GM19023 (cell line): ENCODE results near the gene SUMO1.

Experiments used
- ATAC-seq: cut with Tn5 transposase; IDR thresholded peaks from one replicate; pipeline ENCODE4 v1.9.1; 2021; ENCODE audit warnings: mild to moderate bottlenecking, moderate library complexity; ENCODE audit not compliant: unreplicated experiment

Gene SUMO1

DNA sequence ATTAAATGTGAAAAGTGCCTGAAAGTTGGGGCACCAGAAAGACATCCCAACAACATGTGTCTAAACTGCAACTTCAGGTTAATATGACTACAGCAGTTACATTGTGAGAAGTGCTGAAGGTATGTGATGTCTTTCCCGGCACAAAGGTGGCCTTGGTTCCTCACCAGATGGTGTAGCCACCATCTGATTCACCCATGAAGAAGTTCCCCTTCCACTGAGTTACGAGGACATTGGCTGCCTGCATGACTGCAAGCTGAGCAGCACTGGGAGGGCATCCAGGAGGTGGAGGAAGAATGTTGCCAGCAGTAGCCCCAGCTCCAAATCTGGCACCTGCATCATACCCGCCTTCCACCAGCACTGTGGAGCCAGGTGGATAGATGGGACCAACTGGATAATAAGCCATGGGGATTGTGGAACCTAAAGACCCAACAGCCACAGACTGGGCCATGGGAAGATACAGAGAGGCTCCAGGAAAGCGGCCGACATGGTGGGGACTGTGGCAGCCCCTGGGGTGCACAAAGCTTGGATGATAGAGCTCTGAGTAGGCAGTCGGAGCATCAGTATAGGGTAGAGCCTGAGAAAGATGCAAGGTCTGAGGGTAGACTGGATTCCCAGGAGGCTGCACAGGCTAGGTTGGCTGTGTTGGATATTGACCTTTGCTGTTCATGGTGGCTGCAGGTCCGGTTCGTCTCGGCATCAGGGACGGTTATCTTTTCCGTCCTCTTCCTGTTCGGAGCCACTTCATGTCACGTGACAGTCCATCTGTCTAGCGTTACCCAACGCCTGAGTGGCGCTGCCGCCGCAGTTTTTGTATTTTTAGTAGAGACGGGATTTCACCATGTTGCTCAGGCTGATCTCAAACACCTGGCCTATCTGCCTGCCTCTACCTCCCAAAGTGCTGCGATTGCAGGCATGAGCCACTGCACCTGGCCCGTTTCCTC lies 36.9 kb downstream of the SUMO1 start:
- ATAC-seq = no peak

DNA sequence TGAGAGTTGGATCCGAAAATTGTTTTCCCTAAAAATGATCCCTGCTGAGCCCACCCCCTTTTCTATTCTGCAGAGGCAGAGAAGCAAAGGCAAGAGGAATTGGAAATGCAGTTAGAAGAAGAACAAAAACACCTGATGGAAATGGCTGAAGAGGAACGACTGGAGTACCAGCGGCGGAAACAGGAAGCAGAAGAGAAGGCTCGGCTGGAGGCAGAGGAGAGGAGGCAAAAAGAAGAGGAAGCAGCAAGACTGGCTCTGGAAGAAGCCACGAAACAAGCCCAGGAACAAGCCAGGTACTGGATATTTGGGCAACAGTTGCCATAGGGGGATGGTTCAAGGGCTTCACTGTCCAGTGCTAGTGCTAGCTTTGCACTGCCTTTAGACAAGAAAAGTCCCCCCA lies 41.7 kb downstream of the SUMO1 start:
- no peak for ATAC-seq

DNA sequence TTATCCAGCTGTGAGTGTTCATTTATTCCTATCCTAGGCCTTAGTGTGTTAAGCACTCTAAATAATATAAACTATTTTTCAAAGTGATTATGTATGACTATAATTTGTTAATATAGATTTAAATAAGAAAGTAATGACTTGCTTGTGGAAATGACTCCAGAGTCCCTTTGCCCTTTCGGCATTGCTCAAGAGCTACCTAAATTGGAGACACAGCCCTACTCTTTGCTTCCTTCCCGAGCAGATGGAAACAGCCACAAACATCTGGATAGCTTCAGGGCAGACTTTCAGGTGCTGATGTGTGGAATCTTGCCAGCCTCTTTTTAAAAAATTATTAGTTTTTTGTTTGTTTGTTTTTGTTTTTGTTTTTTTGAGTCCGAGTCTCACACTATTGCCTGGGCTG lies 44.0 kb downstream of the SUMO1 start:
- ATAC-seq = no peak

DNA sequence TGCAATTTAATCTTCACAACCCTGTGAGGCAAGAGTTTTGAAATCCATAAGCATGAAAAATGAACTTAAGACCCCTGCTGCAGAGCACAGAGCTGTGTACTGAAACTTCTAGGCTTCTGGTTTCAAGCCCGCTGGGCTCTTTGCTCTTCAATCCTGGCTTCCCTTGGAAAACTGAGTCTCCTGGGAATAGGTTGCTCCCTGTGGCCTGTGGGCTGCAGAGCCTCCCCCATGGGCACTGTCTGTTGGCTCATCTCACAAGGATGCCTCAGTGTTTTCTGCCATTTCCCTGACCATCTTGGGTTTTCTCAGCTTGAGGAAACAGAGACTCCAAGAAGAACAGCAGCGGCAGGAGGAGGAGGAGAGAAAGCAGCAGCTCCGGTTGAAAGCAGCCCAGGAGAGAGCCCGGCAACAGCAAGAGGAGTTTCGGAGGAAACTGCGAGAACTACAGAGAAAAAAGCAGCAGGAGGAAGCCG lies 44.5 kb downstream of the SUMO1 start:
- ATAC-seq = no peak

DNA sequence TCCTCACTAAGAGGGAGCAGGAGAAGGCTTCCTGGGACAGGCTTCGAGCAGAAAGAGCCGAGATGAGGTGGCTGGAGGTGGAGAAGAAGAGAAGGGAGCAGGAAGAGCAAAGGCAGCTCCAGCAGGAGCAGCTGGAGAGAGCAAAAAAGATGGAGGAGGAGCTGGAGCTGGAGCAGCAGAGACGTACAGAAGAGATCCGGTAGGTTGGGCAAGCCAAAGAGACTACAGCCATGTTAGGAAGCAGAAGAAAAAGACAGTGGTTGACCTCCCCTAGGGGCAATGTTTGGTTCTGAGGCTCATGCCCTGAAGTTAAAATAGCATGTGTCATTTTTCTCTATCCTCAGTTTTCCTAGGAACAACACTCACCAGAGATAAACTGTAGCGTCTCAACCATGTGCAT lies 45.1 kb downstream of the SUMO1 start:
- no peak for ATAC-seq

DNA sequence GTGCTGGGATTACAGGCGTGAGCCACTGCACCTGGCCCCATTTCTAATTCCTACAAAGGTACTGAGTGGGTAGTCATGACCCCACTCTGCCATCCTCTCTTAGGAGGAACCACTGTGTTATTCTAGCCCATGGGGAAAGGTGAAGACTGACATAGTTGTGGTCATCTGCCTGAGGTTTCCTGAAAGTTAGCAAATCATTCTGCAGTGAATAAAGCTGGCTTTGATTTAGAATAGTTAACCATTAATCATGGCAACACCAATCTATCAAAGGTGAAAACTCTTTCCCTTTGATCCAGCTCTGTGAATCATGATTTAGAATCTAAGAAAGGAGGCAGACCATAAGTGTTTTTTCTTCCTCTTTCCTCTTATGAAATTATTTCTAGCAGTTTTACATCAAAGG lies 50.8 kb downstream of the SUMO1 start:
- no peak for ATAC-seq

DNA sequence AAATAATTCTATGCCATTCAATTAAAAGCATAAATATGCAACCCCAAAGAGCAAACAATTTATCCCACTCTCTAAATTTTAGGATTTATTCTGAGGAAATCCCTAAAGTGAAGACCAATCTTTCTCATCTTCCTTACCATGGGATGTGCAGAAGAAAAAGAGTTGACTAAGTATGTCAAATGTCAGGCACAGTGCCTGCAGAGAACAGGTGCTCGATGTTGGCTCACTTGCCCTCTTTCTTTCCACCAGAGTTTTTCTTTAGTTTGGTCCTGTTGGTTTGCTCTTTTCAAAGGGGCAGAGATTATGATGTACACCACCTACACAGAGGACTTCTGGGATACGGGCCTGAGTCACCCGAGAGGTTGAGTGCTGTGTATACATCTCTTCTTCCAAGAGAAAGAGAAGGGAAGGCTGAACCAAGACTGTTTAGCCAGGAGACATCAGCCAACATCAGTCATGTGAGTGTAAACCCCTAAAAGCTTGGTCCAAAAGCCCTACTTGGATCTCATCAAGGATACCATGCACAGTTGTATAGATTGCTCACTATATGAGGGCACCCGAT lies 51.7 kb downstream of the SUMO1 start:
- no peak for ATAC-seq

DNA sequence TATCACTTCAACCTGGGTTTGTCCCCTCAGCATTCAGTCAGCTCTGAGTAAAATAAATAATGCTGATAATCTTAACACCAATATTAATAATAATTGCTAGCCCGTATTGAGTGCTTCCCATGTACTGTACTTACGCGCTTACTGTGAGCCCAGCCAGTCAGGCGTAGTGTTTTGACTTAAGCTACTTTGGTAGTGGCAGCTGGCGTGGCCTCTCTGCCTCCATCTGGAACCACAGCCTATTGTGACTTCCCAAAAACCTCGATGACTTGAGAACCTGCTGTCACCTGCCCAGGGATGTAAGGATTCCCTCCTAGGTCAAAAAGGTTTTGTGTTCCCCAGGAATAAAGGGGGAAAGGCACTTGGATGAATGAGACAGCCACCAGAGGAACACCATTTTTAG lies 53.2 kb downstream of the SUMO1 start:
- no peak for ATAC-seq

DNA sequence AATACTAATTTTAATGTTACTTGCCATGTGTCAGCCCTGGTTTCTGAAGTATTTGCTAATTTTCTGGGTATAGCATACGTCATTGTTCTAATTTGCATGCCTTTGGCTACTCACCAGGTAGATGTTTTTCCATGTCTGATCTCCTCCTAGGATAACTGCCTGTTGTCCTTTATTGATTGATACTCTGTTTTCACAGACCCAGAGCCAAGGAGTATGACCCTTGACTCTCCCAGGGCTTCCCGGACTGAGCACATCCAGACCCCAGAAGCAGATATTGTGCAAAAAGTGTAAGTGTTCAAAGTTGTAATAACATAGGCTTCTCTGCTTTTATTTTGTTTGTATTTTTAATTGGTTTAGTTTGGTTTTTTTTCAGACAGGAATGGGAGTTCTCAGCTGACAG lies 53.8 kb downstream of the SUMO1 start:
- no peak for ATAC-seq

DNA sequence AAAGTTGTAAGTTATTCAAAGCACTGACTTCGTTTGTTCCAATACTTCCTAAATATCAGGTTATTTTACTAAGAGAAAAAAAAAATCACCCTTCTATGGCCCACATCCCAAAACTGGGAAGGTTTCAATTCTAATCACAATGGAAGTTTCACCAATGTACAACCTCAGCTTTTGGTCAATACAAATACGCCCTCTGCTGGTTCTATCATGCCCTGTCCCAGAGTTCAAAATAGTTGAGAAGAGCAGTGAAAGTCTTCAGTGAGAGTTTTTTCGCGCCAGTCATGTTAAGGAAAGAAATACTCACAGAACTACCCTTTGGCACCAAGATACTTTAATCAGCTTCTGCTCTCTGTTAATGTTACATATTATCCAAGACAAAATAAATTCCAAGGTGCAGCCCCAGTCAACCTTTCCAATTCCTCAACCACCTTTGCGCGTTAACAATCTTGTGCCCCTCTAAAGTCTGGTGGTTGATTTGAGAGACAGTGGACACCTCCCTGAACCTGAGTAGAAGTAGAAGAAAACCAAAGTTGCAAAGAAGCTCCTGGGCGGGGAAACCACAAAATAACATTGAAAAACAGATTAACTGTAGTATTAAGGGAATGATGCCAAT lies 59.9 kb downstream of the SUMO1 start:
- no peak for ATAC-seq

DNA sequence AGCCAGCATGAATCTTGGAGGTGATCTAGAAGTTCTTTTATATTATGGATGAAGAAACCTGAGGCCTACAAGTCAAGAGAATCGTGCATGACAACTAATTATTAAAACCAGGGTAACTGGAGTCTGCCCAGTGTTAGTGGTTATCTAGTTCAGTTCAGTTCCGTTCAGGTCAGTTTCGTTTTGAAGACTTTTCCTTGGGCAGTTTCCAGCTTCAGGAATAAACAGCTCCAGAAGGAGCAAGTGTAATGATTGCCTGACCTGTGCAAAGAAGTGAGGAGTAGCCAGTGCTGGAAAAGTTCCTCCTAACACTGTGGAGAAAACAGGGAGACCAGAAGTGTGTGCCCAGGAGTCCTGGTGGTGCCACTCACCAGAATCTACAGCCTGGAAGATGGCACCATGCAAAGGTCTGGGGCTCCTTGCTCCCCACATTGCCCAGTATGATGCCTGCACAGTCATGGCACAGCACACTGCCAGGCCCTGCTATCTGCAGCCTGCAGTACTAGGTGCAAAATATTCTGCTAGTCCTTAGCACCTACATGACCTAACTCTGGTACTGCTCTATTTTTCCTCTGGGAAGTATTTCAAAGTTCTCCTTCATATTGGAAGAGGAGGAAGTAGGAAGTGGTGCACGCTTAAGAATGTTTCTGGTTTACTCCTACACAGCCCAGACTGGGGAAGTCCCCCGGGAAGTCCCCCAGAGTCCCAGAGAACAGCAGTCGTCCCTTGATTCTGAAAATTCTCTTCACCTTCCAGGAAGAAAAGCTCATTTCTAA lies 65.8 kb downstream of the SUMO1 start:
- peak; percentile 81 for ATAC-seq

DNA sequence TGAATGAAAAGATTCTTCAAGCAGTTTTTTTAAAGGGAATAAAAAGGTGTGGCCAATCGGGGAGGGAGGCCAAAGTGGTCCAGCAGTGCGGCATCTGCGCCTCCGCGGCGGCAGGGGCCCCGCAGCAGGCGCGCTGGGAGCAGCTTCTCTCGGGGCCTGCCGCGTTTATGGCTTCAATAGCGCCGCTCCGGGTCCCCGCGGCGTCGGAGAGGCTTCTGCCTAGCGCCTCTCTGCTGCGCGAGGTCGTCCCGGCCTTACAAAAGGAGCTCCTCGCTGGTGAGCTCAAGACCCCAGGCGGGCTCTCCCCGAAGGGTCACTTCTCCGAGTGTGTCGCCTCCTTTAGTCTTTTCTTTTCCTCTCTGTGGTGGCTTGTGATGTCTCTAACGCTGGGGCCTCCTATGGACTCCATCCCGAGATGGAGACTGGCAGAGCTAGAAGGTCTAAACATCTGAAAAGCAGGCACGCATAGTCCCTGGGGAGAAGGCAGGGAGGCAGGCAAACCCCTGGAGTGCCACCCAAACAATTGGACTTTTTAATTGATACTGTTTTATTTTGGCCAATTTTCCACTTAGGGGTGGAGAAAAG lies 67.1 kb downstream of the SUMO1 start:
- ATAC-seq = no peak

DNA sequence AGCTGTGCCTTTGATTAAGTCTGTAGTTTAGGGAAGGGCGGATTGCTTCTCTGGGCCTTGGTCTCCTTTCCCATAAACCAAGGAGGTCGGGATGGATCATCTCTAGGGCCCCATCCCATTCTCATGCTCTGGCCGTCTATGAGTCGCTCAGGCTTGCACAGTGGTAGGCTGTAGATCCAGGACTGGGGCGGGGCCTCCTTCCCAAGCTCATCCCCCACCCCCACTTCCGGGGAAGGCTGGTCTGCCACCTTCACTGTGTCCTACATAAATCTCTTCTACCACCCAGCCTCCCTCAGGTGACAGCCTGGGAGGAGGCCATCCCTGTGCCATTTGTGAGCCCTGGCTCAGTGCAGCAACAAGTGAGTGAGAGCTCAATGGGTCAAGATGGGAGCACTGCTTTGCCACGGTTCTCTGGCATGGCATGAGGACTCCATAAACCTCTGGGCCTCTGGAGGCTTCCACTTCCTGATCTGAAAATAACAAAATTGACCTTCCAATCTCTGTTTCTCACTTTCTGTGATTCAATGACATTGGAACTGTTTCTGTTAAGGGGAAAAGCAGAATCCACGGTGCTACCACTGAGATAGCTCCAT lies 68.5 kb downstream of the SUMO1 start:
- no peak for ATAC-seq

DNA sequence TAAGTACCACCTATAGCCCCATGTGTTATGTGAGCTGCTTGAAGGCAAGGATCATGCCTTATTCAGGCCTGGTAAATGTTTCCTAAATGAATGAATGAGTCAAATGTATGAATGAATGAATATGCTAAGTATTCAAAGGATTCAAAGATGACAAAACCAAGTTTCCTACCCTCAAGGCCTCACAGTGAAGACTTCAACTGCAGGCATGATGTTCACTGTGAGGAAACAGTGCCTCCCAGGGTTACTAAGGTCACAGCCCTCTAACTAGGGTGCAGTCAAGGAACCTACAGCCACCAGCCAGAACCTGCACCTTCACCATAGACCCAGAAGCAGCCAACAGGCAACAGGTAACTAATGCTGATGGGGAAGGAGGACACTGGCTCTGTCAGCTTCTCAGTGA lies 69.3 kb downstream of the SUMO1 start:
- no peak for ATAC-seq

DNA sequence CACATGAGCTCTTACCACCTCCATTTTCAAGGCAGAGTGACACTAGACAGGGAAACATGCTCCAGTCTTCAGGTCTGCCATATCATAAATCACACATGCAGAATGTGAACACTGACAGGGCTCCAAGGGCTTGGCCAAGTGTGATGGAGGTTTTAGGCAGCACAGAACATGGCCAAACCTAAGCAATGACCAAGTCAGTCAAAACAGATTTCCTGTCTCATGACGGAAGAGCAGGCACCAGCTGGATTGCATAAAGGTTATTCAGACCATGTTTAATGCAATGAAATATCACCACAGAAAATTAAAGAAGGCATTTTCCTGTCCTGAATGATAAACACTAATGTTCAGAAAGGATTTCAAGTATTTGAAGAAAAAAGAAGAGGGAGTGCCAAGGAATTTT lies 72.5 kb downstream of the SUMO1 start:
- no peak for ATAC-seq

DNA sequence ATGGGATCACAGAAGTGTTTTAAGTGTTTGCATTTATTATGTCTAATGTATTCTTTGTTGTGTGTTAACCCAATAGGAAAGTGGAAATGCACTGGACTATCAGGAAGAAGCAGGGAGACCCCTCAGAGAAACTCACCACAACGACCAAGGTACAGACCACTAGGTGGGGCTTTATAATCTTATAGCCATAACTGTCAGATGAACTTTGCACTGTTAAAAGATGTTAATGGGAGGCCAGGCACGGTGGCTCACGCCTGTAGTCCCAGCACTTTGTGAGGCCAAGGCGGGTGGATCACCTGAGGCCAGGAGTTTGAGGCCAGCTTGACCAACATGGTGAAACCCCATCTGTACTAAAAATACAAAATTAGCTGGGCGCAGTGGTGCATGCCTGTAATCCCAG lies 73.2 kb downstream of the SUMO1 start:
- ATAC-seq = no peak

DNA sequence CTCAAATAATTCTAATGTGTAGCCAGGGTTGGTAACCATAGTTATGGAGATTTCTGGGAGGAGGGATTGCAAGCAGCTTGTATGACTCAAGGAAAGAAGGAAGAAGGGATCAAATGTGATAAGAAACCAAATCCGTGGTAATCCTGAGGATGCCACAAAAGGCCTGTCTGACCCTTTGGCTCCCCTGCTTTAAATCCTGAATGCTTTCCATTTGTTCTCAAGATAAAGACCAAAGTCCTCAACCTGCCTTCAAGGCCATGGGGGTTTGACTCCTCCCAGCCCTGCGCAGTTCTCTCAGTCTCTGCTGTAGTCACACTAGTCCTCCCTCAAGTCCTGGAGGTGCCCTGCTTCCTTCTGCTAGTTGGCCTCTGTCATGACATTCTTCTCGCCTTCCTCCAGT lies 74.0 kb downstream of the SUMO1 start:
- no peak for ATAC-seq

DNA sequence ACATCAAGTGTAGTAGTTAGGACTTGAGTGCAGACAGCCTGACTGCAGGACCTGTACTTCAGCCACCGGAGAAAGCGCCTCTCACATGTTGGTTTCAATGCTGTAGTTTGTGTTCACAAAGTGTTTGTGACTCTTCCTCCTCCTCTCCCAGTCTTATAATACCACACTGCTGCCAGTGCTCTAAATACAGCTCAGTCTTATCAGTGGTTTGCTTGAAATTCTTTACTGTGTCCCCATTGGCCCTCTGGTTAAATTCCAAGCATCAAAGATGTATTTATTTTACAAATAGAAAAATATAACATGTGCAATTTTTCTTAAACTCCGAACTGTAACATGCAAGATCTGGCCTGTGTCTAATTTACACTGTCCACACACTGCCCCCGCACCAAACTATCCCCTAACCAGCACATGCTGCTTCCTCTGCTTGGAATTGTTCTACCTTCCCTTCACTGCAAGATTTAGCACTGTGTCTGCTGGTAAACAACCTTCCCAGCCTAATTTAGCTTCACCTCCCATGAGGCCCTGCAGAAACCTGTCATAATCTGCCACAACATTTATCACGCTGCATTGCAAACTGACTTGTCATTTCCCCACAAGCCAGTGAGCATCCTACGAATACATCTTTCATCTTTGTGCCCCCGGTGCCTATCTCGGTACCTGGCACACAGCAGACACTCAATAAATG lies 77.1 kb downstream of the SUMO1 start:
- no peak for ATAC-seq

DNA sequence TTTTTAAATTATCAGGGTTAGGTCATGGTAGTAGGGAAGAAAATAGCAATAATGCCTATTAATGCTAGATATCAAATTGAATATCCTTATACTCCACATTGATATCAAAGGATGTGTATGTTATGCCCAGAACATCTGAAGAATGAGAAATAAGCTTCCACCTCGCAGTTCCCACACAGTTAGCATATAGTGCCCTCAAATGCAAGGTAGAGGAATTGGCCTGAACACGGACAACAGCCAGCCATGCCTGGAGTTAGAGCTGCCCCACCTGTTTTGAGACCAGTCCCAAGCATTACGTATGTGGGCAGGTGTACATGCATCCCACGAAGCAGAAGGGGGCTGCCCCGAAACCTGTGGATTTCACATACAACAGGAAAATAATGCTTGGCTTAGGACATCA lies 79.6 kb downstream of the SUMO1 start:
- no peak for ATAC-seq
